Hematopoietic multipotent progenitor cell treated with erythropoietin and hydrocortisone succinate and interleukin-3 and kit ligand, for 4 days (in vitro differentiated cells): ENCODE data around the gene C5AR2.
A peak's percentile ranks its signal among the peaks of the same experiment; 100 is the strongest.
"Not testable (repeated sequence)": the region's sequence is repeated elsewhere in the genome, so short reads cannot be mapped to it uniquely, and the experiment has no call there.

Source experiments
- DNase-seq: peaks from one replicate; pipeline ENCODE4 v3.0.0-alpha.2; 2015

The C5AR2 gene

GRCh38 chr19:47363758-47364531 is 32.0 kb downstream of the C5AR2 start:
- peak; percentile 38 for DNase-seq

DNA sequence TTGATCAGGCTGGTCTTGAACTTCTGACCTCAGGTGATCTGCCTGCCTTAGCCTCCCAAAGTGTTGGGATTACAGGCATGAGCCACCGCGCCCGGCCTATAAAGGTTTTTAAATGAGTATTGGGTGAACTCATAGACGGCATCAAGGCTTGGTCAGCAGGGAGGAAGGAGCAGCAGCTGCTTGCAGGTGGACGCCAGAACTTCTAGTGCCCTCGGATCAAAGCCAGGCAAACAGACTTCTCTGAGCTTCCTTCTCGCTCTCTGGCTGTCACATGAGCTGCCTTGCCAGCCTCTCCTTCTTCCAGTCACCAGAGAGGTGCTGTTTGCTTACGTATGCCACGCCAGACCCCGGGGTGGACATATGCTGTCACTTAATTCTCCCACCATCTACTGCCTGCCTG is 33.5 kb downstream of the C5AR2 start:
- not testable (repeated sequence) for DNase-seq

DNA sequence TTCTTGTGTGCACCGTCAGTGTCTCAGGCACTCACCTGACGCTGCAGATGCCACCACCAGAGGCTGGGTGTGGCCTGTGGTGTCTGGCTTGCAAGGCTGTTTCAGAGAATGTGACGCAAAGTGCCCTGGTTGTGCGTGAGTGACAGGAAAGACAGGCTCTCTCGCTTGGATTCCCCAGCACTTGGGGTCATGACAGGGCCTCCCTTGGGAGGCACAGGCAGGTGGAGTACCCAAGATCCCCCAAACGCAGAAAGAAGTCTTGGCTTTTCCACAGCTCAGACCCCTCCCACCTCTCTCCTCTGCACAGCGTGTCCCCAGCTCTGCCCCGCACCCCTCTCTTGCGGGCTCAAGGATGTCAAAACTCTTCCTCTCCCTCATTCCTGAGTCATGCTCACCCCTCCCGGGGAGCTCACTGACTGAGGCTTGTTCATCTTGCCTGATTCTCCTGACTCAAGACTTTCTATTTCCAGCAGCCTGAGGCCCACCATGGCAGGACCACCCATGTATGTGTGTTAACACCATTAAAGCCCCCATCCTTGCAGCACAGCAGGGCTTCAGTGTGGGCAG is 38.2 kb downstream of the C5AR2 start:
- peak; percentile 72 for DNase-seq

GRCh38 chr19:47371261-47371660 is 39.3 kb downstream of the C5AR2 start:
- DNase-seq, result no peak

DNA sequence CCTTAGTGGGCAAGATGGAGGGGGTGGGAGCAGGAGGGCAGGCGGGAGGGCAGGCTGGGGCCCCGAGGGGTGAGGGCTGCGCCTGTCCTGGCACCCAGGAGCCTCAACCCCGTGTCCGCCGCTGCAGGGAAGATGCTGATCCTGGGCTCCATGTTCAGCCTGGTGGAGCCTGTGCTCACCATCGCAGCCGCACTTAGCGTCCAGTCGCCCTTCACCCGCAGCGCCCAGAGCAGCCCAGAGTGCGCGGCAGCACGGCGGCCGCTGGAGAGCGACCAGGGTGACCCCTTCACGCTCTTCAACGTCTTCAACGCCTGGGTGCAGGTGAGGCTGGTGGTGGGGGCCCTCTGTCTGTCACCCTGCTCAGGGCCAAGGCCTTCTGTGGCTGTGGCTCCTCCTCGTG is 40.6 kb downstream of the C5AR2 start:
- DNase-seq, result no peak

DNA sequence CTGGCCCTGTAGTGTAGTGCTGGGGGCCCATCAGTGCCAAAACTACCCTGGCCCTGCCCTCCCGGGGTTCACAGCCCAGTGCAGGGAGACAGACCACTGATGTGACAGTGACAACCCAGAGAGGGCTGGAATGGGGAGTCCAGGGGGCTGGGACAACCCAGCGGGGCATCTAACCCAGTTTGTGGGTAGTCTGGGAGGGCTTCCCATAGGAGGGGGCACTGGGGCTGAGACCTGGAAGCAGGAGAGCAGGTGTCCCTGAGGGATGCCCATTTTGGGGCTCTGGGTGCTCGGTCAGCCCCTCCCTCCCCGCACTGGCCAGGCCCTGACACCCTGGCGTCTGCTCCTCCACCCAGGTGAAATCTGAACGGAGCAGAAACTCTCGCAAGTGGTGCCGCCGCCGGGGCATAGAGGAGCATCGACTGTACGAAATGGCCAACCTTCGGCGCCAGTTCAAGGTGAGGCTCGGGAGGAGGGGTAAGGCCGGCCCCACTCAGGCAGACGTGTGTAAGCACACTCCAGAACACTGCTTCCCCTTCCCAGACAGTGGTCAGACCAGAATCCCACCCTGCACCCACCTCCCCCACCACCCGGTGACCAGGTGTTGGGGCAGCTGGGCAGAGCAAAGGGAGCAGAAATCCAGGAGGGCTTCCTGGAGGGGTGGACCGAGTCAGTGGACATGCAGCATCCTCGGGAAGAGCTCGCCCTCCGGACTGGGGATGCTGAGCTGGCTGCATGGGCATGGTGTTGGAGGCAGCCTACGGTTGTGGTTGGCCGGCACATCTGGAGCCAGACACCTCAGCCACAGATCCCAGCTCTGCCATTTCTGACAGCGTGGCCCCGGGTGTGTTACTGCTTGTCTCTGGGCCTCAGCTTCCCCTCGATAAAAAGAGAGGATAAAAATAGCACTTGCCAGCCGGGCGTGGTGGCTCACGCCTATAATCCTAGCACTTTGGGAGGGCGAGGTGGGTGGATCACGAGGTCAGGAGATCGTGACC is 41.6 kb downstream of the C5AR2 start:
- no peak for DNase-seq

DNA sequence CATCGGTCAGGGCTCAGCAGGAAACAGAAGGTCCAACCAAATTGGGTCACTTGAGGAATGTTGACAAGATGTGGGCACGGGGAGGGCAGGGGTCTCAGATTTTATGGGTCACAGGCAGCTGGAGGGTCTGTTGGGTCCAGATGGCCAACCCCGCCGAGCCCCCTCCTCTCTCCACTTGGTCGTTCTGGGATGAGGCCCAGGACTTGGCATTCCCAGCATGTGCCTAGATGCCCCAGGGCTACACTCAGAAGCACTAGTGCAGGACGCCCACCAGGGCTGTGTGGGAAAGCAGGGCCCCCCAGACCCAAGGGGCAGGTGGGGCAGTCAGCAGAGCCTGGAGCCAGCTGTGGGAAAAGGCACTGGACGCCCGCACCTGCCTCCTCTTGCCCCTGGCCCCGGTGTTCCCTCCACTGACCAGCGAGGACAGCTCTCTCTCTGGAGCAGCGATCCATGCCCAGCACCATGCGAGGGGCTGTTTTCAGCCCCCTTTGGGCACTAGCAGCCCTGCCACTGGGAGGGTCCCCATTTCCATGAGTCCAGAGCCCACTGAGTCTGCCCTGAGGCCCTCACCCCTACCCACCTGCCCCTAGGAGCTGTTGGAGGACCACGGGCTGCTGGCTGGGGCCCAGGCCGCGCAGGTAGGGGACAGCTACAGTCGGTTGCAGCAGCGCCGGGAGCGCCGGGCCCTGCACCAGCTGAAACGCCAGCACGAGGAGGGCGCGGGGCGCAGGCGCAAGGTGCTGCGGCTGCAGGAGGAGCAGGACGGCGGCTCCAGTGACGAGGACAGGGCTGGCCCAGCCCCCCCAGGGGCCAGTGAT is 43.1 kb downstream of the C5AR2 start:
- no peak for DNase-seq

GRCh38 chr19:47375694-47376588 is 44.0 kb downstream of the C5AR2 start:
- no peak for DNase-seq

DNA sequence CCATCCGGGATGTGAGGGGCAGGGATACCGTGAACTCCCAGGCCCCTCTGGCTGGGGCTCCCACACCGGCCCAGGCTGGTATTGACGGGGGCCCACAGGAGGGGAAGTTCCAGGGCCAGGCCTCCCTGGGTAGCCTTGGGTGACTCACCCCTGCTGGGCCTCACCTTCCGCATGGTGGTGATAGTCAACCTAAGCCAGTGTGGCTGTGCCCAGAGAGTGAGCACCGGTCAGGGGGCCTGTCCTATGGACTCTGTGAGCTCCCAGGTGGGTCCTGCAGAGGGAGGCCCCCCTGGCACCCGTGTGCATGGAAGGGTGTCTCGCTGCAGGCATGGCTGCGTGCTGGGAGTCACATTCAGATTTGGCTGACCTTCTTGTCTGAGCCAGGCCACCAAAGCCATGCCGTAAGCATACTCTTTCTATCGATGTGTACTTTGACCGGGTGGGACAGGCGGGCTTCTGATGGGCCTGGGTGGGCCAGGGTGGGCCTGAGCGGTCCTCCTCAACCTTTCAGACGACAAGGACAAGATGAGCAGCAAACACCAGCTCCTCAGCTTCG is 44.7 kb downstream of the C5AR2 start:
- DNase-seq, result no peak

DNA sequence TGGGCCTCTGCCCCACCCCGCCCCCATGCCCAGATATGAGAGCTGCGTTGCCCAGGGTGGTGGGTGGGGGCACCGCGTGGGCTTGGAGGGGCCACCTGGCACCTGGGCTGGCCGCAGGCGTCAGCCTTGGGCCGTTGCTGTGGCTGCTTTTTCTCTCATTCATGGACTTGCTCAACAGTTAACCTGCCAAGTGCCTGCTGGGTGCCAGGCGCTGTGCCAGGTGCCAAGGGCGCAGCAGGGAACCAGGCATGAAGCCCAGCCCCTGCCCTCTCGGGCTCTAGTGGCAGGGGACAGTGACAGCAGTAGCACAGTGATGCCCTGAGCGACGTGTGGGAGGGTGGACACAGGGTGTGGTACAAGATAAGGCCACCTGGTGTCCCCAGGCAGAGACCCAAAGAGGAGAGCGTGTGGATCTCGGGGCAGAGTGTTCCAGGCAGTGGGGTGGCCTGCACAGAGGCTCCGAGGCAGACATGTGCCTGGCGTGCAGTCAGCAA is 45.3 kb downstream of the C5AR2 start:
- DNase-seq, result peak; percentile 35

DNA sequence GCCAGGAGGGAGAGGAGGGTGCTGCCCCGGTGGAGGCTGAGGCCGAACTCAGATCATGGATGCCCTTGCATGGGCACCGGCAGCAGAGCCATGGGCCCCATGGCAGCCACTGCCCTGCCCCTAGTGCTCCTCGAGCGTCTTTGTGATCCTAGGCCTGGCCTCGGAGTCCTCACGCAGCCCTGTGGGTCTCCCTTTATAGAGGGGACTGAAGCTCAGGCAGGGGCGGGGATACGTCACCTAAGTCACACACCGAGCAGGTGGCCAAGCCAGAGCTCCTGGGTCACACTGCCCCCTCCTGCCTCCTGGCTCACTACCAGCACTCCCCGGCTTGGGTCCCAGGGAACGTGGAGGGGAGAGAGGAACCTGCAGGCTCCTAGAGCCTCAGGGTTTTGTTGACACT is 45.8 kb downstream of the C5AR2 start:
- DNase-seq, result no peak

DNA sequence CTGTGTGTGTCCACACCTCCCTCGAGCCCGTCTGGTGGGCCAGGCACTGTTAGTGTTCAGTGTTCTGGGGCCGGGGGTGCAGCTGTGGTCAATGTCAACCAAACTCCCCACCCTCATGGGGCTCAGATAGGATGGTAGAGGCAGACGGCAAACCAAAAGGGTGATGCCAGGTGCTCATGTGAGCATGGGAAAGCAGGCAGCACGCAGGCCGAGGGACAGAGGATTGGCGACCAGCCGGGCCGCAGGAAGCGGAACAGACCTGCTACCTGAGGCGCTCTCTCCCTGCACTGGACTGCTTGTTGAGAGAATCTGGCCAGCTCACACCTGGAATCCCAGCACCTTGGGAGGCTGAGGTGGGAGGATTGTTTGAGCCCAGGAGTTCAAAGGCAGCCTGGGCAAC is 46.3 kb downstream of the C5AR2 start:
- DNase-seq, result no peak

DNA sequence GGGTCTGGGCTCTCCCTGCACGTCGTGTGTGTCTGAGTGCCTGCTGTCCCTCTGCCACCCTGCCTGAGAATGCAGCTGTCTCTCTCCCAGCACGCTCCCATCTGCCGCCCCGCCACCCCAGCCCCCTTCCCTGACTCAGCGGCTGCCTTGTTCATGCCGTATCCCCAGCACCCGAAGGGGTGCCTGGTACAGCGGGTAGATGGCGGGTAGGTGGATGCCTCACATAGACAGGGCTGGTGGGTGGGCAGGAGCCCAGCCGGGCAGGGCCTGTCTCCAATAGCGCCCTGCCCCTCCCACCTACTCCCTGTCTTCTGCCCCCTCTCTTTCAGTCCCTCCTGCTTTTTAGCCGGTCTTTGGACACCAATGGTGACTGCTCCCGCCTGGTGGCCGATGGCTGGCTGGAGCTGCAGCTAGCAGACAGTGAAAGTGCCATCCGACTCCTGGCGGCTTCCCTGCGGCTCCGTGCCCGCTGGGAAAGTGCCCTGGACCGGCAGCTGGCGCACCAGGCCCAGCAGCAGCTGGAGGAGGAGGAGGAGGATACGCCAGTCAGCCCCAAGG is 47.5 kb downstream of the C5AR2 start:
- DNase-seq, result no peak

GRCh38 chr19:47380559-47380958 is 48.6 kb downstream of the C5AR2 start:
- no peak for DNase-seq

- no peak for DNase-seq
Observed at GRCh38 chr19:47381121-47381520, 49.1 kb downstream of the C5AR2 start.

DNA sequence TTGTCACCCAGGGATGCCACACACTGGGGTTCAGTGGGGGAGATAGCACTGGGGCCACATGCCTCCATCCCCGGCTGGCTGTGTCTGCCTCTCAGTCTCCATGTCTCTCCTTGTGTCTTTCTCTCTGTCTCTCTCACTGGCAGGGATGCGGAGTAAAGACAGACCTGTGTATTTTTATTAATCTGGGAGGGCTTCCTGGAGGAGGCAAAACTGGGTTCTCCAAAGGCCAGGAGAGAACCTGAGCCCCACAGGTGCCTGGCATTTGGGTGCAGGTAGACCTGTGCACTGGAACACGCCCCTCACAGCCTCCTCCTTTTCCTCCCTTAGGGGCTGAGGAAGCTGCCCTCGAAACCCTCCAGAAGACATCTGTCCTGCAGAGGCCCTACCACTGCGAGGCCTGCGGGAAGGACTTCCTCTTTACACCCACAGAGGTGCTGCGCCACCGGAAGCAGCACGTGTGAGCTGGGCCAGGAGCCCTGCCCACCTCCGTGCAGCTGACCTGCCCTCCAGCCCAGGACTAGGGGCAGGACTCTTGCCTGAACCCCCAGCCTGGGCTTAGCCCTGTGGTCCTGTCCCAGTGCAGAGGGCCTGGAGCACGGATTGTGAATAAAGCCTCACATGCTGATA is 49.8 kb downstream of the C5AR2 start:
- DNase-seq, result peak; percentile 73

- not testable (repeated sequence) for DNase-seq
Observed at GRCh38 chr19:47383890-47384289, 51.9 kb downstream of the C5AR2 start.

- DNase-seq, result not testable (repeated sequence)
Observed at GRCh38 chr19:47384533-47384932, 52.6 kb downstream of the C5AR2 start.

- DNase-seq, result not testable (repeated sequence)
Observed at GRCh38 chr19:47386582-47386981, 54.6 kb downstream of the C5AR2 start.

- not testable (repeated sequence) for DNase-seq
Observed at GRCh38 chr19:47387623-47388022, 55.6 kb downstream of the C5AR2 start.
